NCI-H446 treated with DMSO at 0.1 percent for 48 hours (cell line): ENCODE measurements around the gene GCN1.
"Not testable (repeated sequence)": the region's sequence is repeated elsewhere in the genome, so short reads cannot be mapped to it uniquely, and the experiment has no call there.

ENCODE experiments used
- DNase-seq: peaks from one replicate; lab custom pipeline; 2025; lab: John Stamatoyannopoulos, UW

Gene GCN1

GRCh38 chr12:120214626-120215356, 20.3 kb upstream of the GCN1 start:
- DNase-seq = no peak

GRCh38 chr12:120213758-120214157, 19.2 kb upstream of the GCN1 start:
- no peak for DNase-seq

- not testable (repeated sequence) for DNase-seq
Measured at GRCh38 chr12:120213182-120213581, 18.7 kb upstream of the GCN1 start.

- DNase-seq = no peak
Measured at GRCh38 chr12:120212301-120212700, 17.8 kb upstream of the GCN1 start.

- DNase-seq = no peak
Measured at GRCh38 chr12:120211904-120212283, 17.4 kb upstream of the GCN1 start.

- DNase-seq = no peak
Measured at GRCh38 chr12:120211243-120211903, 16.9 kb upstream of the GCN1 start.

GRCh38 chr12:120209851-120210250, 15.3 kb upstream of the GCN1 start:
- DNase-seq = no peak

- no peak for DNase-seq
Measured at GRCh38 chr12:120207227-120207626, 12.7 kb upstream of the GCN1 start.

- DNase-seq = not testable (repeated sequence)
Measured at GRCh38 chr12:120206781-120207180, 12.3 kb upstream of the GCN1 start.

GRCh38 chr12:120206228-120206627, 11.7 kb upstream of the GCN1 start:
- no peak for DNase-seq

- DNase-seq = no peak
Measured at GRCh38 chr12:120204171-120204570, 9.7 kb upstream of the GCN1 start.

GRCh38 chr12:120200364-120200800, 5.9 kb upstream of the GCN1 start:
- no peak for DNase-seq

- no peak for DNase-seq
Measured at GRCh38 chr12:120199595-120200306, 5.2 kb upstream of the GCN1 start.

- DNase-seq = no peak
Measured at GRCh38 chr12:120199025-120199424, 4.5 kb upstream of the GCN1 start.

- no peak for DNase-seq
Measured at GRCh38 chr12:120197542-120197887, 3.0 kb upstream of the GCN1 start.

GRCh38 chr12:120196817-120197541, 2.5 kb upstream of the GCN1 start:
- not testable (repeated sequence) for DNase-seq

- DNase-seq = no peak
Measured at GRCh38 chr12:120196363-120196762, 1.8 kb upstream of the GCN1 start.

- no peak for DNase-seq
Measured at GRCh38 chr12:120194226-120194533, 335 bp downstream of the GCN1 start.

- DNase-seq = not testable (repeated sequence)
Measured at GRCh38 chr12:120193286-120193685, 1.2 kb downstream of the GCN1 start.

GRCh38 chr12:120190985-120191480, 3.5 kb downstream of the GCN1 start:
- DNase-seq = no peak

- DNase-seq = no peak
Measured at GRCh38 chr12:120190386-120190785, 4.1 kb downstream of the GCN1 start.

- DNase-seq = no peak
Measured at GRCh38 chr12:120186654-120187053, 7.9 kb downstream of the GCN1 start.
